ENCODE data around the gene SLC30A10.
"Not testable (repeated sequence)": the region's sequence is repeated elsewhere in the genome, so short reads cannot be mapped to it uniquely, and the experiment has no call there.

SLC30A10 gene

DNA sequence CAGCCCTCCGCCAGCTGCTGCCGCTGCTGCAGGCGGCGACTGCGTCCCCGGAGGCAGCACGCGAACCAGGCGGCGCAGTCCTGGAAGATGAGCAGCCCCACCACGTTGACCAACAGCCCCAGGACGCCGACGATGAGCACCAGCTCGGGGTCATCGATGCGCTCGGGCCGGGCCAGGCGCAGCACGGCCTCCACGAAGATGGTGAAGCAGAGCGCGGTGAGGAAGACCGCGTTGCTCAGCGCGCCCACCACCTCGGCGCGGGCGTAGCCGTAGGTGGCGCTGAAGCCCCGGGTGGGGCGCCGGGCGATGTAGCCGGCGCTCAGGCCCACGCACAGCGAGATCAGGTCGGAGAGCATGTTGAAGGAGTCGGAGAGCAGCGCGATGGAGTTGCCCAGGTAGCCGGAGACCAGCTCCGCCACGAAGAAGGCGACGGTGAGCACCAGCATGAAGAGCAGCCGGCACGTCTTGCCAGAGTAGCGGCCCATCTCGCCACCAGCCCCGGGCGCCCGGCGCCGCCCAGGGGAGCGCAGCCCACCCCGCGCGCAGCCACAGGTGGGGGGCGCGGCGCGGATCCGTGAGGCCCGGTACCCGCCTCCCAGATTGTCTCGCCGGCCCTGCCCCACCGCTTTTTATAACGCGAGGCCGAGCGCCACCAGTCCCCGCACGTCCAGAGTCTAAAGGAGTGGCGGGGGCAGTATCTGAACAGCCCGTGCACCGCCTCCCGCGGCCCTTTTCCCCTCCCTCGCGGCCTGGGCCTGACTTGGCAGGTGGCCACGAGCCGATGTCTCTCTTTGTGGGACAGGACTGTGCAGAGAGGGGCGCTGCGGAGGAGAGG is at the start of gene SLC30A10:
Gene SLC30A10 (minus strand): TSS at position 602 of the 835 bp plus-strand sequence. CDS start 117 bp downstream, at position 485.
- no peak for DNase-seq (ENCODE audit: low read depth in 2 of 2)

GRCh38 chr1:219973213-219973612 is 44.9 kb upstream of the SLC30A10 start:
- no peak for DNase-seq (ENCODE audit: low read depth in 2 of 2)

- no peak for DNase-seq (ENCODE audit: low read depth in 2 of 2)
Measured at GRCh38 chr1:219967361-219967760, 39.0 kb upstream of the SLC30A10 start.

GRCh38 chr1:219966071-219966349 is 37.7 kb upstream of the SLC30A10 start:
- no peak for DNase-seq (ENCODE audit: low read depth in 2 of 2)

DNA sequence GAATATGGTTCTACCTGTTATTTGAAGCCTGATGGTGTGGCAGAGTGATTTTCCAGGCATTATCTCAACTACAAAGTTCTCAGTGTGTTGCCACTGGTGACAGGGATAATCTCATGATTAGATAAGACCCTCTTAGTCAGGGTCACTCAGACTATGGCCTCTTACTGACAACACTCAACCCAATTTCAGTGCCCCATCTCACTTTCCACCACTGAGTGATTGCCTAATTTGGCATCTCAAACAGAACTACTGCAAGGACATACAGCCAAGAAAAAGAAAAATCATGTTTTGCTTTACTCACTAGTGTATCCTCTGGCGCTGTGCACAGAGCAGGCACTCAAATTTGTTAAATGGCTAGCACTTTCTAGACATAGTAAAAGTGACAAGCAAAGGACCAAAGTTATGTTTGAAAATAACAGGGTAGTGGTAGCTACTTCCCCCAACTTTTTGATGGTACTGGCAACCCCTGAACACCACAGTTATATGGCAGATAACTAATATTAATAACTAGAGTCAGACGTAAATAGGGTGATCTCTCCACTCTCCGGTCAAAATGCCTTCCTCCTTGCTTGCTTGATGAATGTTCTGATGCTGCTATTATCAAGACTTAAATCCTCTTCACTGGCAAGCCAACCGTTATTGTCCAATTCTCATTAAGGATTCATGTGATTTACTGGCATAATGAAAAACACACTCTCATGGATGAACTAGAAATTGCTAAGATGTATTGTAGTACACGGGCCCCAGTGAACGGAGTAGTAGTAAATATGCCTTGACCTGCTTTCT is 37.1 kb upstream of the SLC30A10 start:
- no peak for DNase-seq (ENCODE audit: low read depth in 2 of 2)

GRCh38 chr1:219963432-219963831 is 35.1 kb upstream of the SLC30A10 start:
- no peak for DNase-seq (ENCODE audit: low read depth in 2 of 2)

DNA sequence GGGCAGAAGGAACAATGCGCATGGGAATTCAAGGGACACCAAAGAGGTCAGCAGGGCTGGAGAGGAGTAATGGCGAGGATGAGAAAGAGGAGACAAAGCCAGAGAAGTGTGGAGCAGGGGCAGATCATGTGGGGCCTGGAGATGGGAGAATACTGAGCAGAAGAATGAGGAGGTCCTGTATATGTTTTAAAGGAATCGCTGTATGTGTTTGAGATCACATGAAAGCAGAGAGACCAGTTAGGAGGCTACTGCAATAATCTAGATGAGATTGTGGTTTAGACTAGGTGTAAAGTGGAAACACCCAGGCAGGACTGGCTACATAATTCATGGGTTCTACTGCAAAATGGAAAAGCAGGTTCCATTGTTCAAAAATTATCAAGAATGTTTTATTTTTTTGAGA is 33.3 kb upstream of the SLC30A10 start:
- no peak for DNase-seq (ENCODE audit: low read depth in 2 of 2)

DNA sequence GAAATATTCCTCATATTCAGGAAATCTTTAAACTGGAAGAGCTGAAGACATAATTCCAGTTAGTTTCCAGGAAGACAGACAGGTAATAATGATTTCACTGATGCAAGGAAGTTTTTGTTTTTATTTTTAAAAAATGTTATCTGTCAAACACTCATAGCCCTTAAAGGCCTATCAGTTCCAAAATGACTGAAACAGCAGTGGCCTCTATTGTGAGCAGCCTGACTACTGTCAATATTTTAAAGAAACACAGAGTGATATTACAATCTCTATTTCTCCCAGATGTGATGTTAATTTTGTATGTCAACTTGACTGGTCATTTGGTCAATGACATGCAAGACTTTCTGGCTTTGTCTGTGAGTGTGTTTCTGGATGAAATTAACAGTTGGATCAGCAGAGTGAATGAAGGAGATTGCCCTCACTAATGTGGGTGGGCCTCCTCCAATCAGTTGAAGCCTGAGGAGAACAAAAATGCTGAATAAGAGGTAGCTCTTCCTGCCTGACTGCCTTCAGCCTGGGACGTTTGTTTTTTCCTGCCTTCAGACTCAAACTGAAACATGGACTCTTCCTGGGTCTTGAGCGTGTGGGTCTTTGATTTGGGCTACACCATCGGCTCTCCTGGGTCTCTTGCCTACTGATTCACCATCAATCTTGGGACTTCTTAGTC is 31.3 kb upstream of the SLC30A10 start:
- no peak for DNase-seq (ENCODE audit: low read depth in 2 of 2)

DNA sequence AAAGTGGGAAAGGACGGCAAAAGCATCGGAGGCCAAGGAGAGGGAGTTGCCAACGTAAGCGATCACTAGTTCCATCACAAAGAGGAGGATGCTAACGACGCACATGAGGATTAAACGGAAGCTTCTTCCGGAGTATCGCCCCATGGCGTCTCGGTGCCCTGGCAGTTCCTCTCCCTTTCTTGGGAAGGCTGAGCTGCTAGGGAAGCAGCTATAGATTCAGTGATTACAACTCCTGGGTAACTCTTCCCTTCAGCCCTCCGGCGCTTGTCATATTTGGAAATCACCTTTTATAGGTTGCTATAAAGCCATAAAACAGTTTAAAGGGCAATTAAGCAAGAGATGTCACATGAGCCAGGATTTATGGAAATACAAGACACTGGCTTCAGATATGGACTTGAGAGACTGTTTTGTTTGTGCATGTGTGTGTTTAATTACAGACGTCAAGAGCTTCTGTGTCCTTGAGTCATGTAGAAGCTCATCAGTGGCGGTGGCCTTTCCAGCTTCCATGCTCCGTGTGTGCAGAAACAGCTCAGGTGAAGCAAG is 30.6 kb upstream of the SLC30A10 start:
- no peak for DNase-seq (ENCODE audit: low read depth in 2 of 2)

GRCh38 chr1:219954736-219955421 is 26.5 kb upstream of the SLC30A10 start:
- no peak for DNase-seq (ENCODE audit: low read depth in 2 of 2)

DNA sequence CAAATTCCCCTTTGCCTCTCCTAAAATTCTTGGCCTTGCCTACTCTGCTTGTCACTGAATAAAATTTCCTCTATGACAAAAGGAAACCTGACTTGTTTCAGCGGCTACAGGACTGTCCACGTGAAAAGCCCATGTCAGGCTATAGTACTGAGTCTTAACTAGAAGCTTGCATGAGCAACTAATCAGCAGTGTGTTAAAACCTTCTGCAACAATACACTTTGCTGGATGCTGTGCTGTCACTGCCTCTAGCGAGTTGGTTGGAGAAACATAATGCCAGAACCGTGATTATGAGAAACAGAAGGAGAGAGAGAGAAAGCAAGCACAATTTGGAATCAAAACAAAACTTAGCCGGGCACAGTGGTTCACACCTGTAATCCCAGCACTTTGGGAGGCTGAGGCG is 25.7 kb upstream of the SLC30A10 start:
- no peak for DNase-seq (ENCODE audit: low read depth in 2 of 2)

DNA sequence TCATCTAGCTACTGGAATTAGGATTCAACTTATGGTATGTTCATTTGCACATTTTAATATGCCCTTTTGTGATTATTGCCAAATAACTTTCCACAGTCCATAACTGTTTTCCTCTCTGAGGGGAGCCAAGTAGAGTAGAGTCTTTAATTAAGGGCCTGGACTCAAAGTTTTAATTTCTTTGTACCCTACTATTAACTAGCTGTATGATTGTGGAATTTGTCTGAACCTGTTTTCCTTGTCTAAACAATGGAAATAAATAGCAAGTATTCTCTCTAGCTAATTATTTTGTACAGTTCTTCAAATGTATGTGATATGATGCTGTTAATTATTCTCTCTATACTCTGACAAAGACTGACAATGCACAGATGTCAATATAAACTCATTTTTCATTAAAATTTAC is 24.0 kb upstream of the SLC30A10 start:
- DNase-seq (ENCODE audit: low read depth in 2 of 2) = no peak

DNA sequence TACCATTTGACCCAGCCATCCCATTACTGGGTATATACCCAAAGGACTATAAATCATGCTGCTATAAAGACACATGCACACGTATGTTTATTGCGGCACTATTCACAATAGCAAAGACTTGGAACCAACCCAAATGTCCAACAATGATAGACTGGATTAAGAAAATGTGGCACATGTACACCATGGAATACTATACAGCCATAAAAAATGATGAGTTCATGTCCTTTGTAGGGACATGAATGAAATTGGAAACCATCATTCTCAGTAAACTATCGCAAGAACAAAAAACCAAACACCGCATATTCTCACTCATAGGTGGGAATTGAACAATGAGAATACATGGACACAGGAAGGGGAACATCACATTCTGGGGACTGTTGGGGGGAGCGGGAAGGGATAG is 20.9 kb upstream of the SLC30A10 start:
- DNase-seq (ENCODE audit: low read depth in 2 of 2) = not testable (repeated sequence)

GRCh38 chr1:219948766-219949165 is 20.4 kb upstream of the SLC30A10 start:
- not testable (repeated sequence) for DNase-seq (ENCODE audit: low read depth in 2 of 2)

- no peak for DNase-seq (ENCODE audit: low read depth in 2 of 2)
Measured at GRCh38 chr1:219945795-219946194, 17.4 kb upstream of the SLC30A10 start.

GRCh38 chr1:219941179-219942118 is 13.1 kb upstream of the SLC30A10 start:
- no peak for DNase-seq (ENCODE audit: low read depth in 2 of 2)

DNA sequence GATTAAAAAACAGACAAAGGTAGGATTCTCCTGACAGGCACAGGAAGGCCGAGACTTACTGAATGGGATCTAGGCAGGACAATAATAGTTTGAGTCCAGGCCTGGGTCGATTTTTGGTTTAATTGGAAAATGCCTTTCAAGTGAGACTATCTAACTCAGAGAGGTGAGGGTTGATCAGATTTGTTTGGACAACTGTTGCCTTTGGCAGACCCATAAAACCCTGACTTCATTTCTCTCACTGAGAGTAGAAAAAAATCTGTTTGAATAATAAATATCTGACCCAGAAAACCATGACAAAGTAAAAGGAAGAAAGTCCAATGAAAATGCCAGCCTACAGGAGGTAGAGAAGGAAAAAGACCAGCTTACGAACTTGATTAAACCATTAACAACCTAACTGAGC is 12.3 kb upstream of the SLC30A10 start:
- no peak for DNase-seq (ENCODE audit: low read depth in 2 of 2)

GRCh38 chr1:219938706-219939105 is 10.3 kb upstream of the SLC30A10 start:
- no peak for DNase-seq (ENCODE audit: low read depth in 2 of 2)

DNA sequence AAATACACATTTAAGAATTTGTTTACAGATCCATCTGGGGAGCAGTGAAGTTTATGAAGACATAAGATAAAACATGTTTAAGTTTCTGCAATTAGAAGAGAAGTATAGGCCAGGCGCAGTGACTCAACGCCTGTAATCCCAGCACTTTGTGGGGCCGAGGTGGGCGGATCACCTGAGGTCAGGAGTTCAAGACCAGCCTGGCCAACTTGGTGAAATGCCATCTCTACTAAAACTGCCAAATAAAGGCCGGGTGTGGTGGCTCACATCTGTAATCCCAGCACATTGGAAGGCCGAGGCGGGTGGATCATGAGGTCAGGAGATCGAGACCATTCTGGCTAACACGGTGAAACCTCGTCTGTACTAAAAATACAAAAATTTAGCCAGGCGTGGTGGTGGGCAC is 5.4 kb upstream of the SLC30A10 start:
- not testable (repeated sequence) for DNase-seq (ENCODE audit: low read depth in 2 of 2)

DNA sequence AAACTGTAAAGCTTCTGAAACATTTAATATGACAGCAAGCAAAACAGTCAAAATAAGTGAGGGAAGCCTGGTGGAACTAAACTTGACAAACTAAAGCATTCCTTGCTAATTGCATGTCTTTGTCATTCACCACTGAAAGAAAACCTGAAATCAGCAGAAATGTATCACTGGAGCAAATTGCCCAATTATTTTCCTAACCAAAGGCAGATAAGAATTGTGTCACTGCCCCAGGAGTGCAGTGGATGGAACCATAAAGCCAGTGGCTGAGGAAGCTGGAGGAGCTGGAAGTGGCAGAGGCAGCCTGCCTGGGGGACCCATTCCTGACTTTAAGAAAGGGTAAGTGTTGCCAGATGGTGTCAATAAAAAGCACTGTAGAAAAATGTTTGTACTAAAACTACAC is 2.7 kb upstream of the SLC30A10 start:
- DNase-seq (ENCODE audit: low read depth in 2 of 2) = no peak

DNA sequence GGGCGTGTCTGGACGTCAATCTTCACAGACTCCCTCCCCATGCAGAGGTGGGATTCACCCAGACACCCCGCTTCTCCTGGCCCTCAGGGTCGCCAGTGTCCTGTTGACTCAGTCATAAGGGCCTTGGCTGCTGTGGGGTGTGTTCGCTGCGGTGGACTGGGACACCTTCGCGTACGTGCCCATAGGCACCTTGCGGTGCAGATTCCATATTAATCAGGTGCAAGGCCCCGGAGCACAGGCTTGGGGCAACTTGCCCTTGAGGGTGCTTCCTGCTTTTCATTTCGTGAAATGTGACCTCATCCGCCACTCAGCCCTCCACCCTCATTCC is 398 bp upstream of the SLC30A10 start:
- DNase-seq (ENCODE audit: low read depth in 2 of 2) = no peak
